ENCODE measurements around the gene RTL1. TPM values are rescaled to one million over a fixed set of nuclear protein-coding genes. Genes with fewer than 3 reads are reported as not detected.

Gene RTL1
- total RNA-seq, 4 donors from 2014 or later, result not detected

- TF ChIP-seq CTCF (IDR thresholded peaks at IDR 0.05) (no peak), POLR2A (IDR thresholded peaks at IDR 0.05; ENCODE audit: low read depth) (no peak)
- Histone ChIP-seq H3K27me3 (peaks cover 0 to 27% (median 0%) of the 10 kb centered on the region in 4 donors), H3K9me3 (no peaks in the 10 kb centered on the region), H3K36me3 (no peaks in the 10 kb centered on the region), H3K4me1 (no peaks in the 10 kb centered on the region), H3K4me3 (no peak overlapping the region), H3K27ac (replicated peaks in 1 of 4) (no peak overlapping the region)
- no peak for DNase-seq (ENCODE audit: extremely low spot score)
- 77% methylated on average over 5 of the region's 8 CpGs for WGBS
- intact Hi-C loops (cut with DNase I), result no loop called here
These were observed 44.7 kb downstream of the RTL1 start for GRCh38 chr14:100858838-100859220.

GRCh38 chr14:100857923-100858837 lies 45.3 kb downstream of the RTL1 start:
- Histone ChIP-seq H3K4me1 (no peaks in the 10 kb centered on the region), H3K9me3 (no peaks in the 10 kb centered on the region), H3K27ac (replicated peaks in 1 of 4) (no peak overlapping the region), H3K4me3 (no peak overlapping the region), H3K36me3 (no peaks in the 10 kb centered on the region), H3K27me3 (peaks cover 0 to 27% (median 0%) of the 10 kb centered on the region in 4 donors)
- intact Hi-C loops (cut with DNase I), result no loop called here
- DNase-seq (ENCODE audit: extremely low spot score), result no peak
- 86% methylated on average over 17 of the region's 17 CpGs for WGBS
- TF ChIP-seq EP300 (IDR thresholded peaks at IDR 0.05) (no peak), POLR2A (IDR thresholded peaks at IDR 0.05; ENCODE audit: low read depth) (no peak), POLR2AphosphoS5 (IDR thresholded peaks at IDR 0.05) (no peak), CTCF (IDR thresholded peaks at IDR 0.05) (no peak)

- Histone ChIP-seq H3K9me3 (no peaks in the 10 kb centered on the region), H3K36me3 (no peaks in the 10 kb centered on the region), H3K4me1 (no peaks in the 10 kb centered on the region), H3K27ac (replicated peaks in 1 of 4) (no peak overlapping the region), H3K27me3 (peaks cover 0 to 27% (median 0%) of the 10 kb centered on the region in 4 donors), H3K4me3 (no peak overlapping the region)
- intact Hi-C loops (cut with DNase I), result no loop called here
- WGBS, result 72% methylated on average over 14 of the region's 14 CpGs
- no peak for DNase-seq (ENCODE audit: extremely low spot score)
- no peak for TF ChIP-seq CTCF (IDR thresholded peaks at IDR 0.05)
- no peak for TF ChIP-seq EP300 (IDR thresholded peaks at IDR 0.05)
- no peak for TF ChIP-seq POLR2A (IDR thresholded peaks at IDR 0.05; ENCODE audit: low read depth)
- TF ChIP-seq POLR2AphosphoS5 (IDR thresholded peaks at IDR 0.05), result no peak
These were observed 46.1 kb downstream of the RTL1 start for GRCh38 chr14:100857233-100857922.

- intact Hi-C loops (cut with DNase I), result no loop called here
- 83% methylated on average over 20 of the region's 20 CpGs for whole genome bisulfite sequencing
These were observed 47.2 kb downstream of the RTL1 start for GRCh38 chr14:100856056-100856950.

More at GRCh38 chr14:100856056-100856950, 47.2 kb downstream of the RTL1 start:
- H3K27me3 ChIP-seq, result peaks cover 0 to 22% (median 0%) of the 10 kb centered on the region in 4 donors
- H3K4me1 ChIP-seq, result no peaks in the 10 kb centered on the region
- H3K4me3 ChIP-seq, result no peak overlapping the region
- no peak overlapping the region for H3K27ac ChIP-seq (replicated peaks in 1 of 4)
- DNase-seq (ENCODE audit: extremely low spot score), result no peak
- TF ChIP-seq EP300 (IDR thresholded peaks at IDR 0.05) (no peak), CTCF (IDR thresholded peaks at IDR 0.05) (no peak)
- no peaks in the 10 kb centered on the region for H3K36me3 ChIP-seq
- no peaks in the 10 kb centered on the region for H3K9me3 ChIP-seq

All from esophagus muscularis mucosa (tissue), 4 donors.